Heart left ventricle (tissue), 16 donors: ENCODE data around the gene TMEM214. TPM values are rescaled to one million over a fixed set of nuclear protein-coding genes. Genes with fewer than 3 reads are reported as not detected.
A peak's percentile ranks its signal among the peaks of the same experiment; 100 is the strongest.

ENCODE experiments used
- ATAC-seq, 4 donors: fragments of 200-7000 bp; cut with Tn5 transposase; one replicate each; pipeline ENCODE4 v1.9.1; 2020 to 2022; ENCODE audit warnings: moderate library complexity in 4 of 4, mild to moderate bottlenecking in 3 of 4, moderate number of reproducible peaks in 1 of 4
- DNase-seq, 5 donors: peaks; one replicate each; pipeline ENCODE4 v3.0.0-alpha.2; 2020
- H3K27ac ChIP-seq, 12 donors: fragments of 200-600 bp; sonication (generic) in 4 of 12; one replicate each; pipeline versions ENCODE4 v1.5.0 to v1.8.0; 2016 to 2022; ENCODE audit warnings: mild to moderate bottlenecking in 2 of 12
- H3K27me3 ChIP-seq, 9 donors: fragments of 200-600 bp; sonication (generic) in 2 of 9; one replicate each; pipeline versions ENCODE4 v1.5.1 to v1.8.0; 2016 to 2022; ENCODE audit warnings: mild to moderate bottlenecking in 3 of 9
- H3K36me3 ChIP-seq, 9 donors: fragments of 200-600 bp; sonication (generic) in 2 of 9; one replicate each; pipeline versions ENCODE4 v1.5.0 to v1.8.0; 2018 to 2022; ENCODE audit warnings: mild to moderate bottlenecking in 2 of 9
- H3K4me1 ChIP-seq, 12 donors: fragments of 200-600 bp; sonication (generic) in 4 of 12; one replicate each; pipeline versions ENCODE4 v1.5.0 to v1.8.0; 2016 to 2022; ENCODE audit warnings: mild to moderate bottlenecking in 3 of 12
- H3K4me3 ChIP-seq, 12 donors: fragments of 200-600 bp; sonication (generic) in 4 of 12; one replicate each; pipeline versions ENCODE4 v1.5.0 to v1.8.0; 2017 to 2022; ENCODE audit warnings: mild to moderate bottlenecking in 9 of 12, moderate library complexity in 4 of 12
- H3K9me3 ChIP-seq, 12 donors: fragments of 200-600 bp; sonication (generic) in 4 of 12; one replicate each; pipeline versions ENCODE4 v1.5.0 to v1.8.0; 2016 to 2022; ENCODE audit warnings: mild to moderate bottlenecking in 1 of 12
- CTCF ChIP-seq, 12 donors: fragments of 200-600 bp; sonication (generic) in 4 of 12; IDR thresholded peaks; one replicate each; pipeline versions ENCODE4 v1.5.0 to v1.8.0; 2018 to 2022; ENCODE audit warnings: antibody characterized with exemption in 12 of 12, mild to moderate bottlenecking in 5 of 12
- POLR2A ChIP-seq, 2 donors: fragments of 450-650 bp; IDR thresholded peaks; one replicate each; pipeline ENCODE4 v1.6.1; 2017; ENCODE audit warnings: antibody characterized with exemption in 2 of 2, mild to moderate bottlenecking in 2 of 2, moderate library complexity in 2 of 2
- WGBS, 4 donors: extraction: QIAGEN DNeasy Blood & Tissue Kit in 2 of 4; methylation state at CpG; one replicate each; pipeline versions ENCODE4 v1.1.5 to v1.1.7; 2013 to 2018; 5-methylcytosine and 5-hydroxymethylcytosine counted together
- intact Hi-C, 10 donors: fragments of 100-400 bp; cut with DNase I; formaldehyde crosslinking; loops; one replicate each; pipeline versions ENCODE4 v1.11.1 to v1.14.2; 2022
- polyA plus RNA-seq, 2 donors: library from polyadenylated mRNA; stranded (reverse); fragments of 200-250 nt; gene quantifications; one replicate each; pipeline ENCODE4 v1.2.3, GENCODE V29; 2013
- total RNA-seq, 9 donors: library from RNA; depleted of rRNA in 2 of 9; stranded (reverse); fragments of >200 nt in 2 of 9; fragmentation: NEBNext Ultra II Directional in 3 of 9; extraction: Animal tissue kit (Norgen Biotek cat#: 25700) in 3 of 9; gene quantifications; one replicate each; pipeline versions ENCODE4 v1.1.0 to v1.2.4, GENCODE V29; 2016 to 2023
- donor health status: ischemic (EF 13 %, LVEDD 7.1; RV severe dilation, severe dysfunction).
- donor health status: healthy with polysubstance abuse.
- donor health status: DM: no; HTN: yes; CAD: no.
- donor health status: DM: no; HTN: no; CAD: no.
- donor health status: ischemic (EF 25% LVEDD 6.9; RV normal size, moderate dysfunction).
- donor health status: ischemic (EF 25% LVEDD 5.7; RV mildly dilated, moderate dysfunction).
- donor health status: healthy.
- donor health status: DM: yes; HTN: yes; CAD: no.
- donor health status: ischemic (EF 35%, LVEDD 5.7; RV mildly dilated, moderate dysfunction).
- donor health status: nonischemic (EF 11% LVEDD 7.7; RV severe dilation, severe dysfunction).
- donor health status: DM: yes; HTN: yes; CAD: no.
- donor health status: PGD.
- donor health status: ischemic (EF 29% LVEDD 5.4; RV normal size, mild dysfunction).
- donor health status: nonischemic (EF 23%, LVEDD 6.1; RV moderate dilation, normal function).

Gene TMEM214
- total and polyA plus RNA-seq, 11 donors = 18.3 to 58.0 (median 31.6) TPM

- intact Hi-C loops = loop anchor here in 7 of 10 donors (5.0 to 10.0 kb wide), 4 partner anchors 37 to 175 kb away; partner anchors contain the start of gene DPYSL5 (in 6 of the 7)
Observed at GRCh38 chr2:27019459-27019858, 13.3 kb upstream of the TMEM214 start.

GRCh38 chr2:27019931-27020855 lies 12.6 kb upstream of the TMEM214 start:
- H3K9me3 ChIP-seq = no peaks in the 10 kb centered on the region
- intact Hi-C loops = loop anchor here in 7 of 10 donors (5.0 to 10.0 kb wide), 4 partner anchors 38 to 175 kb away; partner anchors contain the start of gene DPYSL5 (in 6 of the 7)
- H3K27ac ChIP-seq = peak overlapping the region in 6 of 12 donors; percentile 1 to 59 (median 36)
- peak; percentile 56 to 79 (median 68) for DNase-seq
- peak in 1 of 4 donors; percentile 39 for ATAC-seq
- H3K4me3 ChIP-seq = no peak overlapping the region
- H3K4me1 ChIP-seq = peaks cover 0 to 53% (median 27%) of the 10 kb centered on the region in 12 donors
- TF ChIP-seq POLR2A (IDR thresholded peaks at IDR 0.05) (no peak), CTCF (IDR thresholded peaks at IDR 0.05) (no peak)
- H3K27me3 ChIP-seq = no peaks in the 10 kb centered on the region
- WGBS, 4 donors = 66 to 70% (median 68%) methylated on average over 9 of the region's 9 CpGs
- peaks cover 0 to 30% (median 18%) of the 10 kb centered on the region in 9 donors for H3K36me3 ChIP-seq

More at GRCh38 chr2:27019459-27019858, 13.3 kb upstream of the TMEM214 start:
- H3K27me3 ChIP-seq = no peaks in the 10 kb centered on the region
- H3K9me3 ChIP-seq = no peaks in the 10 kb centered on the region
- DNase-seq (no peak), ATAC-seq (no peak)
- TF ChIP-seq CTCF (IDR thresholded peaks at IDR 0.05) (no peak), POLR2A (IDR thresholded peaks at IDR 0.05) (no peak)
- no peak overlapping the region for H3K4me3 ChIP-seq
- H3K4me1 ChIP-seq = peaks cover 0 to 59% (median 29%) of the 10 kb centered on the region in 12 donors
- peak overlapping the region in 5 of 12 donors; percentile 25 to 59 (median 39) for H3K27ac ChIP-seq
- peaks cover 0 to 24% (median 18%) of the 10 kb centered on the region in 9 donors for H3K36me3 ChIP-seq
- 90 to 95% (median 94%) methylated on average over 9 of the region's 9 CpGs for WGBS, 4 donors

GRCh38 chr2:27021253-27022049 lies 11.3 kb upstream of the TMEM214 start:
- 79 to 83% (median 81%) methylated on average over 11 of the region's 11 CpGs for WGBS, 4 donors
- DNase-seq (no peak), ATAC-seq (no peak)
- TF ChIP-seq CTCF (IDR thresholded peaks at IDR 0.05) (no peak), POLR2A (IDR thresholded peaks at IDR 0.05) (no peak)
- Histone ChIP-seq H3K27ac (peak overlapping the region in 3 of 12 donors; percentile 1 to 24 (median 9)), H3K4me3 (no peak overlapping the region), H3K9me3 (no peaks in the 10 kb centered on the region), H3K36me3 (peaks cover 0 to 41% (median 27%) of the 10 kb centered on the region in 9 donors), H3K4me1 (peaks cover 0 to 42% (median 16%) of the 10 kb centered on the region in 12 donors), H3K27me3 (no peaks in the 10 kb centered on the region)
- intact Hi-C loops = no loop called here
